Neural cell (in vitro differentiated cells): Measurements from ENCODE around the gene ARRB1. TPM values are rescaled to one million over a fixed set of nuclear protein-coding genes. Genes with fewer than 3 reads are reported as not detected.

Source experiments
- H2AFZ ChIP-seq: fragments of 200-600, 300-800 bp; sonication (generic), shearing (Covaris generic); 2 replicates; pipeline ENCODE4 v1.6.0; 2014; ENCODE audit warnings: low read depth, mild to moderate bottlenecking, antibody characterized with exemption, low read length, moderate library complexity
- H3F3A ChIP-seq: fragments of 200-600 bp; shearing (Covaris generic); 2 replicates; pipeline ENCODE4 v1.6.1; 2016; ENCODE audit warnings: mild to moderate bottlenecking, moderate library complexity, mixed read lengths, antibody characterized with exemption, low read length; ENCODE audit not compliant: insufficient read depth, poor library complexity, severe bottlenecking
- H3K27ac ChIP-seq: fragments of 200-600, 300-800 bp; sonication (generic), shearing (Covaris generic); 2 replicates; pipeline ENCODE4 v1.5.1; 2014; ENCODE audit warnings: mild to moderate bottlenecking, low read length, moderate library complexity
- H3K27me3 ChIP-seq: fragments of 300-800, 200-600 bp; sonication (generic), shearing (Covaris generic); 2 replicates; pipeline ENCODE4 v1.6.0; 2014; ENCODE audit warnings: mild to moderate bottlenecking, low read depth, low read length, moderate library complexity; ENCODE audit not compliant: insufficient read depth
- H3K36me3 ChIP-seq: fragments of 300-800, 200-600 bp; sonication (generic), shearing (Covaris generic); 2 replicates; pipeline ENCODE4 v1.5.1; 2014; ENCODE audit warnings: mild to moderate bottlenecking, antibody characterized with exemption, low read length, moderate library complexity; ENCODE audit not compliant: insufficient read depth
- H3K4me2 ChIP-seq: fragments of 300-800, 200-600 bp; sonication (generic), shearing (Covaris generic); 2 replicates; pipeline ENCODE4 v1.6.0; 2014; ENCODE audit warnings: mild to moderate bottlenecking, low read length
- H3K4me3 ChIP-seq: fragments of 300-800, 200-600 bp; sonication (generic), shearing (Covaris generic); 2 replicates; pipeline ENCODE4 v1.5.1; 2014; ENCODE audit warnings: mild to moderate bottlenecking, low read length, moderate library complexity
- H3K79me2 ChIP-seq: fragments of 200-600 bp; shearing (Covaris generic); replicated peaks from 2 replicates; pipeline ENCODE4 v1.6.0; 2014; ENCODE audit warnings: mild to moderate bottlenecking, low read length, moderate library complexity; ENCODE audit not compliant: insufficient read depth
- H3K9ac ChIP-seq: fragments of 300-800, 200-600 bp; sonication (generic), shearing (Covaris generic); 2 replicates; pipeline ENCODE4 v1.6.1; 2016; ENCODE audit warnings: mild to moderate bottlenecking, low read length, mixed read lengths
- H3K9me2 ChIP-seq: fragments of 200-600 bp; shearing (Covaris generic); 2 replicates; pipeline ENCODE4 v1.6.1; 2016; ENCODE audit warnings: mild to moderate bottlenecking, low read length, mixed read lengths; ENCODE audit not compliant: insufficient read depth
- H3K9me3 ChIP-seq: fragments of 200-600, 300-800 bp; sonication (generic), shearing (Covaris generic); 2 replicates; pipeline ENCODE4 v1.6.1; 2016; ENCODE audit warnings: mild to moderate bottlenecking, mixed run types, low read length, moderate library complexity, mixed read lengths
- H4K20me1 ChIP-seq: fragments of 200-600 bp; shearing (Covaris generic); 2 replicates; pipeline ENCODE4 v1.6.1; 2016; ENCODE audit warnings: mild to moderate bottlenecking, mixed run types; ENCODE audit not compliant: insufficient read depth
- EP300 ChIP-seq: fragments of 450-650 bp; conservative IDR thresholded peaks from 2 replicates; pipeline ENCODE4 v1.6.1; 2014; ENCODE audit warnings: antibody characterized with exemption, mild to moderate bottlenecking, moderate library complexity; ENCODE audit not compliant: poor library complexity, severe bottlenecking
- EZH2 ChIP-seq: fragments of 200-600, 300-800 bp; shearing (Covaris generic), sonication (generic); IDR thresholded peaks from 2 replicates; pipeline ENCODE4 v1.6.1; 2014; ENCODE audit warnings: antibody characterized with exemption, low read length, borderline replicate concordance, mild to moderate bottlenecking; ENCODE audit not compliant: insufficient read depth, poor library complexity, severe bottlenecking
- MXI1 ChIP-seq: fragments of 450-650 bp; conservative IDR thresholded peaks from 2 replicates; pipeline ENCODE4 v1.6.1; 2014; ENCODE audit warnings: antibody characterized with exemption, mild to moderate bottlenecking; ENCODE audit not compliant: poor library complexity, severe bottlenecking
- POLR2AphosphoS5 ChIP-seq: IDR thresholded peaks from 2 replicates; pipeline ENCODE4 v1.6.1; 2012
- RAD21 ChIP-seq: fragments of 450-650 bp; conservative IDR thresholded peaks from 2 replicates; pipeline ENCODE4 v1.6.1; 2014; ENCODE audit warnings: antibody characterized with exemption, mild to moderate bottlenecking, moderate library complexity
- SMC3 ChIP-seq: fragments of 450-650 bp; conservative IDR thresholded peaks from 2 replicates; pipeline ENCODE4 v1.6.1; 2014; ENCODE audit warnings: antibody characterized with exemption, mild to moderate bottlenecking, moderate library complexity; ENCODE audit not compliant: poor library complexity
- TAF1 ChIP-seq: IDR thresholded peaks from 2 replicates; pipeline ENCODE4 v1.6.1; 2012; ENCODE audit warnings: low read depth
- polyA plus RNA-seq: library from polyadenylated mRNA; depleted of rRNA; stranded (reverse); fragments of >200 nt; gene quantifications from 2 replicates; pipeline ENCODE4 v1.2.3, GENCODE V29; 2014
- TF ChIP-seq, protein P1 (sequence below): IDR thresholded peaks from 2 replicates; pipeline ENCODE4 v1.6.1; 2012; ENCODE audit warnings: borderline replicate concordance
- TF ChIP-seq, protein P2 (sequence below): fragments of 450-650 bp; IDR thresholded peaks from 2 replicates; pipeline ENCODE4 v1.5.1; 2014; ENCODE audit warnings: antibody characterized with exemption, mild to moderate bottlenecking, moderate library complexity; ENCODE audit not compliant: poor library complexity, severe bottlenecking

The ARRB1 gene
- polyA plus RNA-seq, 1 donor from 2014 or later = 5.7 TPM

DNA sequence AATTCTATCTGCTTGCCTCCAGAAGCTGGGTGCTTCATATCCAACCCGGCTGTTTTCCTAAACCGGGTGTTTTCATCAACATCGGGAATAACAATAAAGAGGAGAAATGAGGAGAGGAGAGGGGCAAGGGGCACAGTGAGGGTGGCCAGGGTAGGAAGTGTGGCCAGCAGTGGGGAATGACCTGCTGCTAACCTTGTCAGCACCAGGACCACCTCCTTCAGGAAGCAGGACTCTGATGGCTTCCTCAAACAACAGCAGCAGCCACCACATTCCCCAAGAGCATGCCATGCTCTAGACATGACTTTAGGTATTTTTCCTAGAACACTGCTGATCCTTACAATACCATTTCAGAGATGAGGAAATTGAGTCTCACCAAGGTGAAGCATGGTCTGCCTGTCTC, 58.5 kb downstream of the ARRB1 start:
- Histone ChIP-seq H3K27me3 (no peaks in the 10 kb centered on the region), H3K27ac (no peak overlapping the region), H3K9ac (no peak overlapping the region), H4K20me1 (no peaks in the 10 kb centered on the region), H3K36me3 (no peaks in the 10 kb centered on the region), H2AFZ (no peak overlapping the region), H3K79me2 (no peaks in the 10 kb centered on the region), H3K4me3 (no peak overlapping the region), H3K4me2 (no peak overlapping the region), H3K9me3 (no peaks in the 10 kb centered on the region), H3F3A (no peaks in the 10 kb centered on the region), H3K9me2 (no peaks in the 10 kb centered on the region)
- no peak for TF ChIP-seq EZH2

DNA sequence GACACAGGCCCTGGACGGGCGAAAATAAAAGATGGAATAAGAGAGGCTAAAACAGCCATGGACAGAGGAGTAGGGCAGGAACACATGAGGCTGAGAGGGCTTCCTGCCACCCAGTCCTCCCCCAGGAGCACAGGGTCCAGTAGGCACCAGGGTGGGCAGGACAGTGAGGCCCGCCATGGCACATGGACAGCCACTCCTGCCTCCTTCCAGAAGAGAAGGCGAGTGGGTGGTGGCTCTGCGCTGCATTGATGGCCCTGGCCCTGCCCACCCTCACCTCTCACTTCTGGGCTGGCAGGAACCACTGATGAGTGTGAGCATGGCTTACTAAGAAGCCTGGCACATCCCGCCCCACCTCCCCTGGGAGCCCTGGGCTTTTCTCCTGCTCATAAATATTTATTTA, 59.7 kb downstream of the ARRB1 start:
- Histone ChIP-seq H3K27me3 (no peaks in the 10 kb centered on the region), H3K4me3 (no peak overlapping the region), H2AFZ (no peak overlapping the region), H3K9me2 (no peaks in the 10 kb centered on the region), H3K27ac (no peak overlapping the region), H3K79me2 (no peaks in the 10 kb centered on the region), H3K36me3 (no peaks in the 10 kb centered on the region), H3K9me3 (no peaks in the 10 kb centered on the region), H3K9ac (no peak overlapping the region), H4K20me1 (no peaks in the 10 kb centered on the region), H3F3A (no peaks in the 10 kb centered on the region), H3K4me2 (no peak overlapping the region)
- TF ChIP-seq MXI1 (no peak), TAF1 (no peak), SMC3 (no peak), EP300 (no peak), RAD21 (no peak), POLR2AphosphoS5 (no peak), EZH2 (no peak)
- TF ChIP-seq, protein P1, sequence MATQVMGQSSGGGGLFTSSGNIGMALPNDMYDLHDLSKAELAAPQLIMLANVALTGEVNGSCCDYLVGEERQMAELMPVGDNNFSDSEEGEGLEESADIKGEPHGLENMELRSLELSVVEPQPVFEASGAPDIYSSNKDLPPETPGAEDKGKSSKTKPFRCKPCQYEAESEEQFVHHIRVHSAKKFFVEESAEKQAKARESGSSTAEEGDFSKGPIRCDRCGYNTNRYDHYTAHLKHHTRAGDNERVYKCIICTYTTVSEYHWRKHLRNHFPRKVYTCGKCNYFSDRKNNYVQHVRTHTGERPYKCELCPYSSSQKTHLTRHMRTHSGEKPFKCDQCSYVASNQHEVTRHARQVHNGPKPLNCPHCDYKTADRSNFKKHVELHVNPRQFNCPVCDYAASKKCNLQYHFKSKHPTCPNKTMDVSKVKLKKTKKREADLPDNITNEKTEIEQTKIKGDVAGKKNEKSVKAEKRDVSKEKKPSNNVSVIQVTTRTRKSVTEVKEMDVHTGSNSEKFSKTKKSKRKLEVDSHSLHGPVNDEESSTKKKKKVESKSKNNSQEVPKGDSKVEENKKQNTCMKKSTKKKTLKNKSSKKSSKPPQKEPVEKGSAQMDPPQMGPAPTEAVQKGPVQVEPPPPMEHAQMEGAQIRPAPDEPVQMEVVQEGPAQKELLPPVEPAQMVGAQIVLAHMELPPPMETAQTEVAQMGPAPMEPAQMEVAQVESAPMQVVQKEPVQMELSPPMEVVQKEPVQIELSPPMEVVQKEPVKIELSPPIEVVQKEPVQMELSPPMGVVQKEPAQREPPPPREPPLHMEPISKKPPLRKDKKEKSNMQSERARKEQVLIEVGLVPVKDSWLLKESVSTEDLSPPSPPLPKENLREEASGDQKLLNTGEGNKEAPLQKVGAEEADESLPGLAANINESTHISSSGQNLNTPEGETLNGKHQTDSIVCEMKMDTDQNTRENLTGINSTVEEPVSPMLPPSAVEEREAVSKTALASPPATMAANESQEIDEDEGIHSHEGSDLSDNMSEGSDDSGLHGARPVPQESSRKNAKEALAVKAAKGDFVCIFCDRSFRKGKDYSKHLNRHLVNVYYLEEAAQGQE = no peak
- TF ChIP-seq, protein P2, sequence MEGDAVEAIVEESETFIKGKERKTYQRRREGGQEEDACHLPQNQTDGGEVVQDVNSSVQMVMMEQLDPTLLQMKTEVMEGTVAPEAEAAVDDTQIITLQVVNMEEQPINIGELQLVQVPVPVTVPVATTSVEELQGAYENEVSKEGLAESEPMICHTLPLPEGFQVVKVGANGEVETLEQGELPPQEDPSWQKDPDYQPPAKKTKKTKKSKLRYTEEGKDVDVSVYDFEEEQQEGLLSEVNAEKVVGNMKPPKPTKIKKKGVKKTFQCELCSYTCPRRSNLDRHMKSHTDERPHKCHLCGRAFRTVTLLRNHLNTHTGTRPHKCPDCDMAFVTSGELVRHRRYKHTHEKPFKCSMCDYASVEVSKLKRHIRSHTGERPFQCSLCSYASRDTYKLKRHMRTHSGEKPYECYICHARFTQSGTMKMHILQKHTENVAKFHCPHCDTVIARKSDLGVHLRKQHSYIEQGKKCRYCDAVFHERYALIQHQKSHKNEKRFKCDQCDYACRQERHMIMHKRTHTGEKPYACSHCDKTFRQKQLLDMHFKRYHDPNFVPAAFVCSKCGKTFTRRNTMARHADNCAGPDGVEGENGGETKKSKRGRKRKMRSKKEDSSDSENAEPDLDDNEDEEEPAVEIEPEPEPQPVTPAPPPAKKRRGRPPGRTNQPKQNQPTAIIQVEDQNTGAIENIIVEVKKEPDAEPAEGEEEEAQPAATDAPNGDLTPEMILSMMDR = no peak

DNA sequence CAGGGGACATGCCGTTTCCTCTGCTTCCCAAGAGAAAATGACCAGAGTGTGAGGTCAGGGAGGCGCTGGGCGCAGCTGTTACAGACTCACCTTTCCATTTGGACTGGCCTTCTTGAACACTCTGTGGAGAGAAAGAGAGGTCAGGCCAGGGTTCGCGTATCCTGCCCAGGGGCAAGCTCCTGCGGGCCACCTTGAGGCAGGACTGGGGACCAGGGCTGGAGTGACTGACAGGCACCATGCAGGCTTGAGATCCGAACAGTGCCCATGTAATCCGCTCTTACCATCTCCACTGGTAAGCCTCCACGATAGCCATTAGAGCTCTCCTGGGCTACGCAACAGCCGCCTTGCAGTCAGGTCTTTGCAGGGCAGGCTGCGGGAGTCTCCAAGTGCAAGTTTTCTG, 61.5 kb downstream of the ARRB1 start:
- Histone ChIP-seq H3K27ac (no peak overlapping the region), H3K27me3 (no peaks in the 10 kb centered on the region), H3K79me2 (no peaks in the 10 kb centered on the region), H3F3A (no peaks in the 10 kb centered on the region), H4K20me1 (no peaks in the 10 kb centered on the region), H3K4me3 (no peak overlapping the region), H3K4me2 (no peak overlapping the region), H3K9me2 (no peaks in the 10 kb centered on the region), H3K9me3 (no peaks in the 10 kb centered on the region), H3K9ac (no peak overlapping the region), H2AFZ (no peak overlapping the region), H3K36me3 (no peaks in the 10 kb centered on the region)
- TF ChIP-seq EP300 (no peak), RAD21 (no peak)
- TF ChIP-seq, protein P2 = no peak
